Liver (tissue), 9 donors: ENCODE data around the gene PARVB. TPM values are rescaled to one million over a fixed set of nuclear protein-coding genes. Genes with fewer than 3 reads are reported as not detected.

Experiments
- DNase-seq: peaks from one replicate; pipeline ENCODE4 v3.0.0-alpha.2; 2017; ENCODE audit warnings: low spot score
- H3K27ac ChIP-seq, 2 donors: one replicate each; pipeline ENCODE4 v1.7.0; 2013; ENCODE audit warnings: inconsistent platforms in 2 of 2, low read length in 2 of 2, control low read depth in 1 of 2, low read depth in 1 of 2, mild to moderate bottlenecking in 1 of 2
- H3K27me3 ChIP-seq, 4 donors: one replicate each; pipeline versions ENCODE4 v1.6.1 to v1.7.0; 2013; ENCODE audit warnings: low read length in 3 of 4, inconsistent platforms in 1 of 4, mild to moderate bottlenecking in 1 of 4, moderate library complexity in 1 of 4; ENCODE audit not compliant: control insufficient read depth in 4 of 4, insufficient read depth in 4 of 4
- H3K36me3 ChIP-seq, 4 donors: one replicate each; pipeline versions ENCODE4 v1.6.1 to v1.7.0; 2013; ENCODE audit warnings: low read length in 3 of 4, mild to moderate bottlenecking in 3 of 4, low read depth in 1 of 4, moderate library complexity in 1 of 4; ENCODE audit not compliant: control insufficient read depth in 4 of 4, insufficient read depth in 3 of 4
- H3K4me1 ChIP-seq, 4 donors: one replicate each; pipeline versions ENCODE4 v1.6.1 to v1.7.0; 2013; ENCODE audit warnings: low read length in 3 of 4, mild to moderate bottlenecking in 3 of 4, moderate library complexity in 1 of 4; ENCODE audit not compliant: control insufficient read depth in 4 of 4, insufficient read depth in 4 of 4
- H3K4me3 ChIP-seq, 3 donors: one replicate each; pipeline versions ENCODE4 v1.6.1 to v1.7.0; 2013; ENCODE audit warnings: low read length in 3 of 3, control low read depth in 1 of 3, low read depth in 1 of 3, mild to moderate bottlenecking in 1 of 3
- H3K9ac ChIP-seq, 2 donors: one replicate each; pipeline ENCODE4 v1.7.0; 2013; ENCODE audit warnings: low read length in 2 of 2, mild to moderate bottlenecking in 2 of 2, moderate library complexity in 2 of 2, control low read depth in 1 of 2, low read depth in 1 of 2
- H3K9me3 ChIP-seq, 4 donors: one replicate each; pipeline versions ENCODE4 v1.6.1 to v1.7.0; 2013; ENCODE audit warnings: low read length in 3 of 4; ENCODE audit not compliant: control insufficient read depth in 4 of 4
- EGR1 ChIP-seq, 2 donors: IDR thresholded peaks; 2 replicates each; pipeline ENCODE4 v1.6.1; 2016 to 2018; ENCODE audit warnings: antibody characterized with exemption in 2 of 2, low read depth in 2 of 2
- FOXA2 ChIP-seq: IDR thresholded peaks from 2 replicates; pipeline ENCODE4 v1.6.1; 2016; ENCODE audit warnings: antibody characterized with exemption
- GABPA ChIP-seq, 2 donors: IDR thresholded peaks in 1 of 2; conservative IDR thresholded peaks in 1 of 2; 2 replicates each; pipeline ENCODE4 v1.6.1; 2016; ENCODE audit warnings: antibody characterized with exemption in 2 of 2, mild to moderate bottlenecking in 1 of 2, moderate library complexity in 1 of 2
- HNF4A ChIP-seq, 2 donors: conservative IDR thresholded peaks; 2 replicates each; pipeline ENCODE4 v1.6.1; 2016; ENCODE audit warnings: antibody characterized with exemption in 2 of 2, mild to moderate bottlenecking in 2 of 2
- HNF4G ChIP-seq: IDR thresholded peaks from 2 replicates; pipeline ENCODE4 v1.6.1; 2016; ENCODE audit warnings: antibody characterized with exemption
- JUND ChIP-seq, 2 donors: IDR thresholded peaks; 2 replicates each; pipeline ENCODE4 v1.6.1; 2016; ENCODE audit warnings: antibody characterized with exemption in 2 of 2
- RAD21 ChIP-seq, 2 donors: IDR thresholded peaks; 2 replicates each; pipeline ENCODE4 v1.6.1; 2016; ENCODE audit warnings: antibody characterized with exemption in 2 of 2, mild to moderate bottlenecking in 2 of 2
- TAF1 ChIP-seq: conservative IDR thresholded peaks from 2 replicates; pipeline ENCODE4 v1.6.1; 2016; ENCODE audit warnings: antibody characterized with exemption, mild to moderate bottlenecking
- WGBS: extraction: QIAGEN DNeasy Blood & Tissue Kit; methylation state at CpG from one replicate; pipeline ENCODE4 v1.1.7; 2013; 5-methylcytosine and 5-hydroxymethylcytosine counted together
- polyA plus RNA-seq, 2 donors: library from polyadenylated mRNA; stranded (reverse) in 1 of 2; unstranded in 1 of 2; fragments of 200-250 nt in 1 of 2; fragments of >200 nt in 1 of 2; fragmentation: Nextera tagmentation in 1 of 2; extraction: Ambion mirVana in 1 of 2; gene quantifications; one replicate each; pipeline versions ENCODE4 v1.2.1 to v1.2.3, GENCODE V29; 2013 to 2015
- total RNA-seq, 2 donors: library from RNA; depleted of rRNA; stranded (reverse); fragments of >200 nt; gene quantifications; one replicate each; pipeline ENCODE4 v1.2.3, GENCODE V29; 2014
- TF ChIP-seq, protein P1 (sequence below): IDR thresholded peaks from 2 replicates; pipeline ENCODE4 v1.6.1; 2016; ENCODE audit warnings: antibody characterized with exemption
- TF ChIP-seq, protein P2 (sequence below): IDR thresholded peaks from 2 replicates; pipeline ENCODE4 v1.6.1; 2016; ENCODE audit warnings: antibody characterized with exemption
- TF ChIP-seq, protein P3 (sequence below): IDR thresholded peaks from 2 replicates; pipeline ENCODE4 v1.6.1; 2016; ENCODE audit warnings: antibody characterized with exemption
- TF ChIP-seq, protein P4 (sequence below): fragments of 150-350 bp; IDR thresholded peaks from 2 replicates; pipeline ENCODE4 v1.5.1; 2017; ENCODE audit warnings: improper control_type of control experiment, low read depth, low read length; ENCODE audit not compliant: missing input control
- donor health status: healthy.
- donor health status: healthy.
- donor health status: healthy.
- donor health status: healthy.
- donor health status: healthy.

PARVB gene
- total and polyA plus RNA-seq, 4 donors: 3.2 to 55.5 (median 17.7) TPM

DNA sequence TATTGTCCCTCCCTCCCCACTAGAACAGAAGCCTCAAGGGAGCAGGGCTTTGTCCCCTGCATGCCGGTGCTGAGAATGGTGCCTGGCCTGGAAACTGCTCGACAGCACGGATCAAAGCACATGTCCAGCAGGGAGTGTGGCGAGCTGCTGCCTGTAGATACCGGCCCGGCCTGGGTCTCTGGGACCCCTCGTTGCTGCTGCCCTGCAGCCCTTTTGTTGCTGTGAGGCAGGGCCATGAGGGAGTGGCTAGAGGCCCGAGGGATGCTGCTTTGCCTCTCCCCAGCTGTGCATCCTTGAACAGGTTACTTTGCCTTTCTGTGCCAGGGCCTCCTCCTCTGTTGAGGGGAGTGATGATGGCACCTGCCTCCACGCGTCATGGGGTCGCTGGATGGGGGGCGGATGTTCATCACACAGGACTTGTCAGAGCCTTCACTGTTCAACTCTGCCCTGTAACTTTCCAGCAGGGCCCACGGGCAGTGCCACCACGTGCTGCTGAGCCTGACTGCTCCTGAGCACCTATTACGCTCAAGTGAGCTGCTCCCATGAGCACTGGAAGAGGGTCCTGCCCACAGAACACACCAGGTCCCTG, 141.3 kb downstream of the PARVB start:
- Histone ChIP-seq H3K9ac (no peak overlapping the region), H3K36me3 (no peaks in the 10 kb centered on the region), H3K27ac (no peak overlapping the region), H3K4me3 (no peak overlapping the region), H3K27me3 (no peaks in the 10 kb centered on the region), H3K9me3 (no peaks in the 10 kb centered on the region), H3K4me1 (no peaks in the 10 kb centered on the region)
- no peak for DNase-seq
- 90% methylated on average over 15 of the region's 15 CpGs for WGBS
- TF ChIP-seq HNF4G: no peak
- TF ChIP-seq JUND (IDR thresholded peaks at IDR 0.05): no peak
- TF ChIP-seq, protein P1, sequence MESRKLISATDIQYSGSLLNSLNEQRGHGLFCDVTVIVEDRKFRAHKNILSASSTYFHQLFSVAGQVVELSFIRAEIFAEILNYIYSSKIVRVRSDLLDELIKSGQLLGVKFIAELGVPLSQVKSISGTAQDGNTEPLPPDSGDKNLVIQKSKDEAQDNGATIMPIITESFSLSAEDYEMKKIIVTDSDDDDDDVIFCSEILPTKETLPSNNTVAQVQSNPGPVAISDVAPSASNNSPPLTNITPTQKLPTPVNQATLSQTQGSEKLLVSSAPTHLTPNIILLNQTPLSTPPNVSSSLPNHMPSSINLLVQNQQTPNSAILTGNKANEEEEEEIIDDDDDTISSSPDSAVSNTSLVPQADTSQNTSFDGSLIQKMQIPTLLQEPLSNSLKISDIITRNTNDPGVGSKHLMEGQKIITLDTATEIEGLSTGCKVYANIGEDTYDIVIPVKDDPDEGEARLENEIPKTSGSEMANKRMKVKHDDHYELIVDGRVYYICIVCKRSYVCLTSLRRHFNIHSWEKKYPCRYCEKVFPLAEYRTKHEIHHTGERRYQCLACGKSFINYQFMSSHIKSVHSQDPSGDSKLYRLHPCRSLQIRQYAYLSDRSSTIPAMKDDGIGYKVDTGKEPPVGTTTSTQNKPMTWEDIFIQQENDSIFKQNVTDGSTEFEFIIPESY: no peak
- no peak for TF ChIP-seq EGR1 (IDR thresholded peaks at IDR 0.05; ENCODE audit: low read depth in 2 of 2)
- TF ChIP-seq HNF4A (conservative IDR thresholded peaks at IDR 0.05): no peak
- no peak for TF ChIP-seq TAF1
- TF ChIP-seq, protein P2, sequence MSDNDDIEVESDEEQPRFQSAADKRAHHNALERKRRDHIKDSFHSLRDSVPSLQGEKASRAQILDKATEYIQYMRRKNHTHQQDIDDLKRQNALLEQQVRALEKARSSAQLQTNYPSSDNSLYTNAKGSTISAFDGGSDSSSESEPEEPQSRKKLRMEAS: no peak
- TF ChIP-seq, protein P3, sequence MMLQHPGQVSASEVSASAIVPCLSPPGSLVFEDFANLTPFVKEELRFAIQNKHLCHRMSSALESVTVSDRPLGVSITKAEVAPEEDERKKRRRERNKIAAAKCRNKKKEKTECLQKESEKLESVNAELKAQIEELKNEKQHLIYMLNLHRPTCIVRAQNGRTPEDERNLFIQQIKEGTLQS: no peak
- no peak for TF ChIP-seq RAD21 (IDR thresholded peaks at IDR 0.05)

DNA sequence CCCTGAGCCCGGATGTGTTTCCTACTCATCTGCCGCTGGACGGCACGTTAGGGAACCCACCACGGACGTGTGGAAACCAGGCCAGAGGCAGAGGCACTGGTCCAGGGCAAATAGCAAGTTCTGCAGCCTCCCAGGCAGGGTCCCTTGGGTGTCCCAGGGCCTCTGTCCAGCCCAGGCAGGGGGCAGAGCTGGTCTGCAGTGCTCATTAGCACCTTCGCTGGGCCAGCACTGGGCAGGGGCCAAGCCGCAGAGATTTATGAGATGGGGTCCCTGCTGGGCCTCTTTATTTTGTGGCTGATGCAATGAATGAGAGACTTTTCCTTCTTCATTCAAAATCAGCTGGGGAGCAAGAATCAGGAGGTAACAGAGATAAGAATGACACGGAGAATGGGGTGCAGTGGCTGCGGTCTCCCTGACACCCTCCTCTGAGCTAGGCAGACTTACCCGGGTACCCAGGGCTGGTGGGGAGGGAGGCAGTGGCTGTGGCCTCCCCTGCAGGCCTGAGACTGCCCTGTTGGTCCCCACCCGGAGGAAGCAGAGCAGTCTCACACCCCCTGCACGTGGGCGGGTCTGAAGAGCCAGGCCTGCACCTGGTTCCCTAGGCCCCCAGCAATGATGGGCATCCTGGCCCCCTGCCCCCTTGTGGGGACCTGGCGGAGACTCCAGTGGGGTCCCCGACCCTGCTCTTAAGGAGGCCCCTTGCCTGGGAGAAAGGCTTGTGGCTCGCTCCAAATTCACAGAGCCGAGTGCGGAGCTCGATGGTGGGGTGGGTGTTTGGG, 142.6 kb downstream of the PARVB start:
- no peak for TF ChIP-seq RAD21 (IDR thresholded peaks at IDR 0.05)
- no peak for TF ChIP-seq HNF4G
- TF ChIP-seq FOXA2: no peak
- no peak for TF ChIP-seq EGR1 (IDR thresholded peaks at IDR 0.05; ENCODE audit: low read depth in 2 of 2)
- TF ChIP-seq, protein P4, sequence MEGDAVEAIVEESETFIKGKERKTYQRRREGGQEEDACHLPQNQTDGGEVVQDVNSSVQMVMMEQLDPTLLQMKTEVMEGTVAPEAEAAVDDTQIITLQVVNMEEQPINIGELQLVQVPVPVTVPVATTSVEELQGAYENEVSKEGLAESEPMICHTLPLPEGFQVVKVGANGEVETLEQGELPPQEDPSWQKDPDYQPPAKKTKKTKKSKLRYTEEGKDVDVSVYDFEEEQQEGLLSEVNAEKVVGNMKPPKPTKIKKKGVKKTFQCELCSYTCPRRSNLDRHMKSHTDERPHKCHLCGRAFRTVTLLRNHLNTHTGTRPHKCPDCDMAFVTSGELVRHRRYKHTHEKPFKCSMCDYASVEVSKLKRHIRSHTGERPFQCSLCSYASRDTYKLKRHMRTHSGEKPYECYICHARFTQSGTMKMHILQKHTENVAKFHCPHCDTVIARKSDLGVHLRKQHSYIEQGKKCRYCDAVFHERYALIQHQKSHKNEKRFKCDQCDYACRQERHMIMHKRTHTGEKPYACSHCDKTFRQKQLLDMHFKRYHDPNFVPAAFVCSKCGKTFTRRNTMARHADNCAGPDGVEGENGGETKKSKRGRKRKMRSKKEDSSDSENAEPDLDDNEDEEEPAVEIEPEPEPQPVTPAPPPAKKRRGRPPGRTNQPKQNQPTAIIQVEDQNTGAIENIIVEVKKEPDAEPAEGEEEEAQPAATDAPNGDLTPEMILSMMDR: no peak
- TF ChIP-seq, protein P1: no peak
- no peak for TF ChIP-seq GABPA (IDR thresholded peaks at IDR 0.05 in 1 of 2, conservative IDR thresholded peaks at IDR 0.05 in 1 of 2)
- TF ChIP-seq JUND (IDR thresholded peaks at IDR 0.05): no peak
- Histone ChIP-seq H3K36me3 (no peaks in the 10 kb centered on the region), H3K4me3 (no peak overlapping the region), H3K9ac (no peak overlapping the region), H3K27ac (no peak overlapping the region), H3K27me3 (no peaks in the 10 kb centered on the region), H3K4me1 (no peaks in the 10 kb centered on the region), H3K9me3 (no peaks in the 10 kb centered on the region)
- DNase-seq: no peak
- 90% methylated on average over 20 of the region's 20 CpGs for WGBS
